ENCODE measurements around the gene UBE2H. TPM values are rescaled to one million over a fixed set of nuclear protein-coding genes. Genes with fewer than 3 reads are reported as not detected.
A peak's percentile ranks its signal among the peaks of the same experiment; 100 is the strongest.

The UBE2H gene
- total and polyA plus RNA-seq, 2 of the 4 experiments (the other 2 are of a cell fraction): 34.6 to 49.4 TPM

DNA sequence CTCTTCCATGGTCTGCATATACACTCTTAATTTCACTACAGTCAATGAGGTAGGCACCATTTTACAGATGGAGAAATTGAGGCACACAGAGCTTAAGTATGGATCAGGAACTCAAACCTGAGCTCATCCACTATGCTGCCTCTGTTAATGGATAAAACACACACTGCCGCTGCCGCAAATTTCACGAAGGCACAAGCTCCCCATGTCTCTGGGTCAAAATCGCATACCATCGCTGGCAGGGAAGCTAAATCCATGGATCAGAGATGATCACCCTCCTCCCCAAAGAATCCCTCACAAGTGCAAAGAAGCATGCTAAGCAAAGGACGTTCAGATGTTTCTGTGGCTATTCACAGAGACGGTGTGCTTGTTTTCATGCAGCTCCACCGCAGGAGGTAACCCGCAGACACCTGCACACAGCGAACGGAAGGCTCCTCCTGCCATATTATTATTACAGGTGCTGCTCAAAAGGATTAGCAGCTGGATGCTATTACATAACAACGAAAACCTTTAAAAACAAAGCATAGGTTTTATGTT, 109.3 kb downstream of the UBE2H start:
- Histone ChIP-seq H4K91ac (ENCODE audit: insufficient read depth, low read depth, low read length) (no peak overlapping the region), H3K18ac (ENCODE audit: low read depth, low read length) (no peak overlapping the region), H3K23ac (ENCODE audit: low read depth, low read length) (no peak overlapping the region; the same call in 1 of the 2 replicates), H4K8ac (ENCODE audit: low read depth in 2 of 2, low read length in 2 of 2) (no peak overlapping the region), H2AK5ac (ENCODE audit: low read depth, low read length) (peak overlapping the region; percentile 23), H3K9me3 (ENCODE audit: control insufficient read depth, insufficient read depth, low read length) (no peaks in the 10 kb centered on the region), H2BK5ac (ENCODE audit: low read depth, low read length, poor library complexity, severe bottlenecking) (no peak overlapping the region), H2BK15ac (ENCODE audit: low read depth, low read length) (no peak overlapping the region; the same call in 2 of the 3 replicates), H2AFZ (replicated peaks; ENCODE audit: low read length, poor library complexity) (no peak overlapping the region), H2AK9ac (replicated peaks; ENCODE audit: low read depth, low read length, poor library complexity) (no peak overlapping the region), H3K79me1 (ENCODE audit: low read depth in 1 of 2, low read length in 2 of 2) (peaks cover 37 to 82% of the 10 kb centered on the region in 2 experiments; a peak in 3 of 4 replicates), H3K14ac (replicated peaks; ENCODE audit: low read depth, low read length) (no peak overlapping the region), H3K27me3 (ENCODE audit: control insufficient read depth, insufficient read depth, low read length) (no peaks in the 10 kb centered on the region), H4K5ac (ENCODE audit: low read depth, low read length) (no peak overlapping the region; the same call in 1 of the 2 replicates), H3K27ac (ENCODE audit: insufficient read depth, low read length) (no peak overlapping the region), H3K4me1 (ENCODE audit: control insufficient read depth, insufficient read depth, low read length) (peaks cover 20% of the 10 kb centered on the region), H3K4me3 (ENCODE audit: insufficient read depth, low read depth, low read length) (no peak overlapping the region), H2BK120ac (ENCODE audit: low read depth, low read length) (peak overlapping the region; percentile 45), H4K20me1 (ENCODE audit: insufficient read depth, low read length) (peaks cover 28% of the 10 kb centered on the region), H3K4ac (ENCODE audit: low read depth, low read length) (peak overlapping the region; percentile 57), H3K9ac (ENCODE audit: low read depth, low read length) (no peak overlapping the region), H3K9me1 (ENCODE audit: insufficient read depth, low read length) (peaks cover 38% of the 10 kb centered on the region), H2BK20ac (ENCODE audit: low read depth, low read length) (peak overlapping the region; percentile 65), H3K4me2 (ENCODE audit: low read depth, low read length) (no peak overlapping the region), H3K56ac (ENCODE audit: extremely low read depth, insufficient read depth, low read length) (no peak overlapping the region), H3K36me3 (ENCODE audit: control insufficient read depth, insufficient read depth, low read length) (peaks cover 9% of the 10 kb centered on the region)
- TF ChIP-seq, protein P1, sequence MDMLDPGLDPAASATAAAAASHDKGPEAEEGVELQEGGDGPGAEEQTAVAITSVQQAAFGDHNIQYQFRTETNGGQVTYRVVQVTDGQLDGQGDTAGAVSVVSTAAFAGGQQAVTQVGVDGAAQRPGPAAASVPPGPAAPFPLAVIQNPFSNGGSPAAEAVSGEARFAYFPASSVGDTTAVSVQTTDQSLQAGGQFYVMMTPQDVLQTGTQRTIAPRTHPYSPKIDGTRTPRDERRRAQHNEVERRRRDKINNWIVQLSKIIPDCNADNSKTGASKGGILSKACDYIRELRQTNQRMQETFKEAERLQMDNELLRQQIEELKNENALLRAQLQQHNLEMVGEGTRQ (IDR thresholded peaks at IDR 0.05; ENCODE audit: low read depth, low read length): no peak
- no peak for TF ChIP-seq MXI1 (IDR thresholded peaks at IDR 0.05; ENCODE audit: borderline replicate concordance, low read depth, low read length)
- TF ChIP-seq POLR2A (IDR thresholded peaks at IDR 0.05; ENCODE audit: low read depth, low read length): no peak
- TF ChIP-seq, protein P2, sequence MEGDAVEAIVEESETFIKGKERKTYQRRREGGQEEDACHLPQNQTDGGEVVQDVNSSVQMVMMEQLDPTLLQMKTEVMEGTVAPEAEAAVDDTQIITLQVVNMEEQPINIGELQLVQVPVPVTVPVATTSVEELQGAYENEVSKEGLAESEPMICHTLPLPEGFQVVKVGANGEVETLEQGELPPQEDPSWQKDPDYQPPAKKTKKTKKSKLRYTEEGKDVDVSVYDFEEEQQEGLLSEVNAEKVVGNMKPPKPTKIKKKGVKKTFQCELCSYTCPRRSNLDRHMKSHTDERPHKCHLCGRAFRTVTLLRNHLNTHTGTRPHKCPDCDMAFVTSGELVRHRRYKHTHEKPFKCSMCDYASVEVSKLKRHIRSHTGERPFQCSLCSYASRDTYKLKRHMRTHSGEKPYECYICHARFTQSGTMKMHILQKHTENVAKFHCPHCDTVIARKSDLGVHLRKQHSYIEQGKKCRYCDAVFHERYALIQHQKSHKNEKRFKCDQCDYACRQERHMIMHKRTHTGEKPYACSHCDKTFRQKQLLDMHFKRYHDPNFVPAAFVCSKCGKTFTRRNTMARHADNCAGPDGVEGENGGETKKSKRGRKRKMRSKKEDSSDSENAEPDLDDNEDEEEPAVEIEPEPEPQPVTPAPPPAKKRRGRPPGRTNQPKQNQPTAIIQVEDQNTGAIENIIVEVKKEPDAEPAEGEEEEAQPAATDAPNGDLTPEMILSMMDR (conservative IDR thresholded peaks at IDR 0.05; ENCODE audit: low read depth, low read length): no peak
- no peak for TF ChIP-seq NFE2L2 (IDR thresholded peaks at IDR 0.05; ENCODE audit: low read depth, low read length)
- TF ChIP-seq MAZ (IDR thresholded peaks at IDR 0.05; ENCODE audit: borderline replicate concordance, low read depth, low read length): no peak
- no peak for TF ChIP-seq RFX5 (IDR thresholded peaks at IDR 0.05; ENCODE audit: low read depth, low read length)
- TF ChIP-seq, protein P3, sequence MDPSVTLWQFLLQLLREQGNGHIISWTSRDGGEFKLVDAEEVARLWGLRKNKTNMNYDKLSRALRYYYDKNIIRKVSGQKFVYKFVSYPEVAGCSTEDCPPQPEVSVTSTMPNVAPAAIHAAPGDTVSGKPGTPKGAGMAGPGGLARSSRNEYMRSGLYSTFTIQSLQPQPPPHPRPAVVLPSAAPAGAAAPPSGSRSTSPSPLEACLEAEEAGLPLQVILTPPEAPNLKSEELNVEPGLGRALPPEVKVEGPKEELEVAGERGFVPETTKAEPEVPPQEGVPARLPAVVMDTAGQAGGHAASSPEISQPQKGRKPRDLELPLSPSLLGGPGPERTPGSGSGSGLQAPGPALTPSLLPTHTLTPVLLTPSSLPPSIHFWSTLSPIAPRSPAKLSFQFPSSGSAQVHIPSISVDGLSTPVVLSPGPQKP (IDR thresholded peaks at IDR 0.05; ENCODE audit: borderline replicate concordance, low read depth, low read length): no peak
- no peak for TF ChIP-seq CEBPB (IDR thresholded peaks at IDR 0.05; ENCODE audit: low read depth, low read length)
- TF ChIP-seq FOS (IDR thresholded peaks at IDR 0.05; ENCODE audit: low read depth, low read length): no peak
- TF ChIP-seq RCOR1 (IDR thresholded peaks at IDR 0.05; ENCODE audit: insufficient replicate concordance, low read length): no peak
- no peak for TF ChIP-seq BHLHE40 (IDR thresholded peaks at IDR 0.05; ENCODE audit: low read depth, low read length)
- TF ChIP-seq CHD1 (IDR thresholded peaks at IDR 0.05; ENCODE audit: low read depth, low read length): no peak
- no peak for TF ChIP-seq SMC3 (IDR thresholded peaks at IDR 0.05; ENCODE audit: low read depth, low read length)
- no peak for TF ChIP-seq MAFK (IDR thresholded peaks at IDR 0.05; ENCODE audit: low read depth, low read length)
- TF ChIP-seq RAD21 (IDR thresholded peaks at IDR 0.05; ENCODE audit: low read length): no peak
- ChIA-PET CTCF (interaction anchor here (0.7 kb wide), 1 partner anchor 61 kb away, joined by 15 read pairs; no protein-coding TSS in a partner anchor), POLR2A (ENCODE audit: unreplicated experiment) (no interaction called here)
- intact Hi-C loops (cut with micrococcal nuclease) (no loop called here), dilution Hi-C loops (cut with HindIII; ENCODE audit: low sequenced_read_pairs, unreplicated experiment) (no loop called here), in situ Hi-C loops (cut with MboI; ENCODE audit: low sequenced_read_pairs) (no loop called here)
- ATAC-seq (ENCODE audit: low read depth): no peak
- DNase-seq: no peak
- no TSS peak for BruUV-seq (replicated peaks)
- WGBS, 2 experiments (ENCODE audit: extremely low coverage in 2 of 2, insufficient read length in 1 of 2): 74% methylated on average over 4 of the region's 12 CpGs; no CpG with 5 or more reads in 1 of the 2 experiments

Data from IMR-90 (cell line).